Type B pancreatic cell (in vitro differentiated cells): Measurements from ENCODE around the gene EIF4G2. TPM values are rescaled to one million over a fixed set of nuclear protein-coding genes. Genes with fewer than 3 reads are reported as not detected.

Experiments
- DNase-seq: peaks from one replicate; pipeline ENCODE4 v3.0.0; 2021; ENCODE audit warnings: mixed read lengths; ENCODE audit not compliant: unreplicated experiment; ENCODE audit errors: extremely low spot score
- H3K27ac Mint-ChIP-seq: 2 replicates; pipeline ENCODE4 v1.8.0; 2021; ENCODE audit warnings: mild to moderate bottlenecking, mixed read lengths
- H3K27me3 Mint-ChIP-seq: 2 replicates; pipeline ENCODE4 v1.8.0; 2021; ENCODE audit warnings: mixed read lengths
- H3K36me3 Mint-ChIP-seq: 2 replicates; pipeline ENCODE4 v1.8.0; 2021; ENCODE audit warnings: mixed read lengths
- H3K4me1 Mint-ChIP-seq: one replicate; pipeline ENCODE4 v1.8.0; 2021; ENCODE audit warnings: mixed read lengths; ENCODE audit not compliant: unreplicated experiment
- H3K4me3 Mint-ChIP-seq: 2 replicates; pipeline ENCODE4 v1.8.0; 2021; ENCODE audit warnings: mild to moderate bottlenecking, mixed read lengths
- H3K9me3 Mint-ChIP-seq: 2 replicates; pipeline ENCODE4 v1.8.0; 2021; ENCODE audit warnings: mixed read lengths
- CTCF ChIP-seq: fragments of 200-600 bp; sonication (generic); conservative IDR thresholded peaks from 2 replicates; pipeline ENCODE4 v1.5.0; 2021; ENCODE audit warnings: antibody characterized with exemption, mild to moderate bottlenecking
- total RNA-seq: library from RNA; stranded (reverse); gene quantifications from 2 replicates; pipeline ENCODE4 v1.2.1, GENCODE V29; 2021; ENCODE audit warnings: low replicate concordance

EIF4G2 gene
- total RNA-seq, 1 donor from 2014 or later = 1,092 TPM

- Mint-ChIP-seq H3K27me3 (no peaks in the 10 kb centered on the region), H3K4me1 (peaks cover 6% of the 10 kb centered on the region), H3K4me3 (no peak overlapping the region), H3K27ac (peak overlapping the region; percentile 70), H3K9me3 (no peaks in the 10 kb centered on the region), H3K36me3 (peaks cover 63% of the 10 kb centered on the region)
- DNase-seq = no peak
- no peak for TF ChIP-seq CTCF
Measured at GRCh38 chr11:10798330-10798928, 10.3 kb downstream of the EIF4G2 start.

GRCh38 chr11:10797531-10797930 is 11.2 kb downstream of the EIF4G2 start:
- H3K27ac Mint-ChIP-seq = no peak overlapping the region
- H3K4me1 Mint-ChIP-seq = peaks cover 10% of the 10 kb centered on the region
- no peak overlapping the region for H3K4me3 Mint-ChIP-seq
- no peaks in the 10 kb centered on the region for H3K9me3 Mint-ChIP-seq
- no peak for DNase-seq
- H3K36me3 Mint-ChIP-seq = peaks cover 61% of the 10 kb centered on the region
- H3K27me3 Mint-ChIP-seq = no peaks in the 10 kb centered on the region
- no peak for TF ChIP-seq CTCF

GRCh38 chr11:10797001-10797400 is 11.7 kb downstream of the EIF4G2 start:
- peaks cover 57% of the 10 kb centered on the region for H3K36me3 Mint-ChIP-seq
- no peaks in the 10 kb centered on the region for H3K27me3 Mint-ChIP-seq
- H3K4me3 Mint-ChIP-seq = no peak overlapping the region
- DNase-seq = no peak
- TF ChIP-seq CTCF = no peak
- no peaks in the 10 kb centered on the region for H3K9me3 Mint-ChIP-seq
- peak overlapping the region; percentile 59 for H3K27ac Mint-ChIP-seq
- peaks cover 10% of the 10 kb centered on the region for H3K4me1 Mint-ChIP-seq

GRCh38 chr11:10796191-10796590 is 12.5 kb downstream of the EIF4G2 start:
- Mint-ChIP-seq H3K27me3 (no peaks in the 10 kb centered on the region), H3K9me3 (no peaks in the 10 kb centered on the region), H3K4me3 (no peak overlapping the region), H3K4me1 (peaks cover 10% of the 10 kb centered on the region), H3K27ac (peak overlapping the region; percentile 59), H3K36me3 (peaks cover 49% of the 10 kb centered on the region)
- TF ChIP-seq CTCF = no peak
- DNase-seq = no peak

GRCh38 chr11:10793470-10794255 is 15.1 kb downstream of the EIF4G2 start:
- no peak overlapping the region for H3K4me3 Mint-ChIP-seq
- H3K9me3 Mint-ChIP-seq = no peaks in the 10 kb centered on the region
- no peak for DNase-seq
- no peak for TF ChIP-seq CTCF
- H3K27me3 Mint-ChIP-seq = peaks cover 7% of the 10 kb centered on the region
- H3K4me1 Mint-ChIP-seq = peaks cover 11% of the 10 kb centered on the region
- no peak overlapping the region for H3K27ac Mint-ChIP-seq
- H3K36me3 Mint-ChIP-seq = peaks cover 25% of the 10 kb centered on the region
